ENCODE data around the gene ARHGEF33.

- TF ChIP-seq POLR2A (IDR thresholded peaks at IDR 0.05) (no peak), CTCF (IDR thresholded peaks at IDR 0.05) (no peak)
Observed at GRCh38 chr2:38850045-38850444, 39.6 kb upstream of the ARHGEF33 start.
